Measurements from ENCODE around the gene LRRC4C.

DNA sequence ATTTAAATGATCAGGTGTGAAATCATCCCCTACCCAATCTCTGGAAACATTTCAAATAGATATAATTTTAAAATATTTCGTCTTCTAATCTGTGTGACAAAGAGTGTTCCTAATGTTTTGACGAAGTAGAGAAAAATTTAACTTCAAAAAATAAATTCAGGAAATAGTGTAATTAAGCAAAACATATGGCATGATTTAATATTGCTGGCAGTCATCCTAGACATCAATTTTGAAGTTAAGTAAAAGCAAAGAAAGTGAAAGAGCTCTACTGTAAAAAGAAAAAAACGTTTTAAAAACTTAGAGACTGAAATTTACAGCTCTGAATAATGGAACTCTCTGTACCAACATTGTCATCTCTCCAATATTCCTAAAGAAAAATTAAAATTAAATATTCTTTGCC, 1062.3 kb downstream of the LRRC4C start:
- TF ChIP-seq, protein P1, sequence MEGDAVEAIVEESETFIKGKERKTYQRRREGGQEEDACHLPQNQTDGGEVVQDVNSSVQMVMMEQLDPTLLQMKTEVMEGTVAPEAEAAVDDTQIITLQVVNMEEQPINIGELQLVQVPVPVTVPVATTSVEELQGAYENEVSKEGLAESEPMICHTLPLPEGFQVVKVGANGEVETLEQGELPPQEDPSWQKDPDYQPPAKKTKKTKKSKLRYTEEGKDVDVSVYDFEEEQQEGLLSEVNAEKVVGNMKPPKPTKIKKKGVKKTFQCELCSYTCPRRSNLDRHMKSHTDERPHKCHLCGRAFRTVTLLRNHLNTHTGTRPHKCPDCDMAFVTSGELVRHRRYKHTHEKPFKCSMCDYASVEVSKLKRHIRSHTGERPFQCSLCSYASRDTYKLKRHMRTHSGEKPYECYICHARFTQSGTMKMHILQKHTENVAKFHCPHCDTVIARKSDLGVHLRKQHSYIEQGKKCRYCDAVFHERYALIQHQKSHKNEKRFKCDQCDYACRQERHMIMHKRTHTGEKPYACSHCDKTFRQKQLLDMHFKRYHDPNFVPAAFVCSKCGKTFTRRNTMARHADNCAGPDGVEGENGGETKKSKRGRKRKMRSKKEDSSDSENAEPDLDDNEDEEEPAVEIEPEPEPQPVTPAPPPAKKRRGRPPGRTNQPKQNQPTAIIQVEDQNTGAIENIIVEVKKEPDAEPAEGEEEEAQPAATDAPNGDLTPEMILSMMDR (IDR thresholded peaks at IDR 0.05; ENCODE audit: extremely low read depth in 1 of 2, insufficient read depth in 1 of 2, low read depth in 1 of 2, low read length in 2 of 2), result no peak
- TF ChIP-seq POLR2AphosphoS5 (IDR thresholded peaks at IDR 0.05; ENCODE audit: insufficient read depth, low read depth, low read length) (no peak), POLR2A (IDR thresholded peaks at IDR 0.05; ENCODE audit: low read depth, low read length) (no peak), EZH2 (IDR thresholded peaks at IDR 0.05; ENCODE audit: borderline replicate concordance, low read depth, low read length, severe bottlenecking) (no peak), FOS (IDR thresholded peaks at IDR 0.05; ENCODE audit: borderline replicate concordance, insufficient read depth, low read length) (no peak), MYC (IDR thresholded peaks at IDR 0.05; ENCODE audit: low read depth, low read length) (no peak), JUN (IDR thresholded peaks at IDR 0.05; ENCODE audit: borderline replicate concordance, insufficient read depth, insufficient read length, low read depth) (no peak), GATA2 (IDR thresholded peaks at IDR 0.05; ENCODE audit: insufficient read depth, insufficient read length, low read depth, low read length) (no peak)
- TF ChIP-seq, protein P2, sequence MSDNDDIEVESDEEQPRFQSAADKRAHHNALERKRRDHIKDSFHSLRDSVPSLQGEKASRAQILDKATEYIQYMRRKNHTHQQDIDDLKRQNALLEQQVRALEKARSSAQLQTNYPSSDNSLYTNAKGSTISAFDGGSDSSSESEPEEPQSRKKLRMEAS (IDR thresholded peaks at IDR 0.05; ENCODE audit: insufficient read depth, insufficient read length), result no peak

All from endothelial cell of umbilical vein (primary cell).